SK-N-SH (cell line): ENCODE results near the gene SLC35G2. TPM values are rescaled to one million over a fixed set of nuclear protein-coding genes. Genes with fewer than 3 reads are reported as not detected.
A peak's percentile ranks its signal among the peaks of the same experiment; 100 is the strongest.

Source experiments
- EP300 ChIP-seq, 2 experiments: IDR thresholded peaks; 2 replicates each; pipeline versions ENCODE4 v1.4.0 to v1.6.1; 2012; ENCODE audit warnings: borderline replicate concordance in 1 of 2, low read depth in 1 of 2, low read length in 1 of 2
- FOXM1 ChIP-seq: IDR thresholded peaks from 2 replicates; pipeline ENCODE4 v1.4.0; 2012; ENCODE audit warnings: low read depth, mild to moderate bottlenecking
- GABPA ChIP-seq: IDR thresholded peaks from 2 replicates; pipeline ENCODE4 v1.4.0; 2012; ENCODE audit warnings: low read depth, mild to moderate bottlenecking
- GATA2 ChIP-seq: sonication (generic); formaldehyde crosslinking; IDR thresholded peaks from 2 replicates; pipeline ENCODE4 v1.5.0; 2020; ENCODE audit warnings: mild to moderate bottlenecking, missing genetic modification reagents
- JUND ChIP-seq: IDR thresholded peaks from 2 replicates; pipeline ENCODE4 v1.4.0; 2012
- MEF2A ChIP-seq: IDR thresholded peaks from 2 replicates; pipeline ENCODE4 v1.4.0; 2012; ENCODE audit warnings: low read depth, borderline replicate concordance
- NFIC ChIP-seq: IDR thresholded peaks from 2 replicates; pipeline ENCODE4 v1.4.0; 2012; ENCODE audit warnings: borderline replicate concordance
- NRF1 ChIP-seq: IDR thresholded peaks from 2 replicates; pipeline ENCODE4 v1.6.1; 2012; ENCODE audit warnings: low read depth, mild to moderate bottlenecking, low read length
- REST ChIP-seq: IDR thresholded peaks from 2 replicates; pipeline ENCODE4 v1.6.1; 2012; ENCODE audit warnings: mild to moderate bottlenecking, low read depth, low read length, moderate library complexity
- RFX5 ChIP-seq: IDR thresholded peaks from 2 replicates; pipeline ENCODE4 v1.6.1; 2012; ENCODE audit warnings: mild to moderate bottlenecking, improper control_type of control experiment, low read length
- RXRA ChIP-seq: IDR thresholded peaks from 2 replicates; pipeline ENCODE4 v1.4.0; 2012; ENCODE audit warnings: low read depth, mild to moderate bottlenecking, borderline replicate concordance
- SIN3A ChIP-seq: IDR thresholded peaks from 2 replicates; pipeline ENCODE4 v1.6.1; 2012; ENCODE audit warnings: low read depth, mild to moderate bottlenecking, low read length, moderate library complexity, borderline replicate concordance
- TAF1 ChIP-seq: IDR thresholded peaks from 2 replicates; pipeline ENCODE4 v1.6.1; 2012; ENCODE audit warnings: low read depth, mild to moderate bottlenecking, low read length, moderate library complexity, borderline replicate concordance
- TEAD4 ChIP-seq: IDR thresholded peaks from 2 replicates; pipeline ENCODE4 v1.4.0; 2012; ENCODE audit warnings: mild to moderate bottlenecking, borderline replicate concordance; ENCODE audit not compliant: insufficient read depth
- polyA plus RNA-seq, 3 experiments: library from polyadenylated mRNA; depleted of rRNA; stranded (reverse); fragments of >200 nt; gene quantifications; 2 replicates each; pipeline ENCODE4 v1.2.3, GENCODE V29; 2012
- TF ChIP-seq, protein P1 (sequence below): IDR thresholded peaks from 2 replicates; pipeline ENCODE4 v1.4.0; 2012; ENCODE audit warnings: low read depth
- TF ChIP-seq, protein P2 (sequence below): fragments of 150-350 bp; IDR thresholded peaks from 2 replicates; pipeline ENCODE4 v1.6.1; 2017; ENCODE audit warnings: antibody characterized with exemption, low read length, low read depth, borderline replicate concordance
- TF ChIP-seq, protein P3 (sequence below): fragments of 200-600 bp; sonication (generic); IDR thresholded peaks from 2 replicates; pipeline ENCODE4 v1.6.1; 2017; ENCODE audit warnings: antibody characterized with exemption, mild to moderate bottlenecking, moderate library complexity

Gene SLC35G2
- polyA plus RNA-seq, 1 of the 3 experiments (the other 2 are of a cell fraction) = 9.7 TPM

GRCh38 chr3:136861890-136862616 is 43.1 kb downstream of the SLC35G2 start, which contains the start of gene NCK1 (continued):
- TF ChIP-seq REST (no peak), NFIC (no peak), MEF2A (no peak), RFX5 (peak; percentile 73), FOXM1 (0 out of 2 replicates have a peak, but pooled peaks have one; percentile 25), RXRA (no peak), EP300 (IDR thresholded peaks at IDR 0.05; ENCODE audit: borderline replicate concordance in 1 of 2, low read depth in 1 of 2, low read length in 1 of 2) (no peak), GATA2 (CRISPR knock-in tag) (no peak), SIN3A (peak; percentile 78; the same call in 1 of the 2 replicates), JUND (no peak), GABPA (peak; percentile 68), NRF1 (peak; percentile 74), TEAD4 (no peak), TAF1 (peak; percentile 79; the same call in 1 of the 2 replicates)
- TF ChIP-seq, protein P1, sequence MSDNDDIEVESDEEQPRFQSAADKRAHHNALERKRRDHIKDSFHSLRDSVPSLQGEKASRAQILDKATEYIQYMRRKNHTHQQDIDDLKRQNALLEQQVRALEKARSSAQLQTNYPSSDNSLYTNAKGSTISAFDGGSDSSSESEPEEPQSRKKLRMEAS = peak; percentile 92
- TF ChIP-seq, protein P2, sequence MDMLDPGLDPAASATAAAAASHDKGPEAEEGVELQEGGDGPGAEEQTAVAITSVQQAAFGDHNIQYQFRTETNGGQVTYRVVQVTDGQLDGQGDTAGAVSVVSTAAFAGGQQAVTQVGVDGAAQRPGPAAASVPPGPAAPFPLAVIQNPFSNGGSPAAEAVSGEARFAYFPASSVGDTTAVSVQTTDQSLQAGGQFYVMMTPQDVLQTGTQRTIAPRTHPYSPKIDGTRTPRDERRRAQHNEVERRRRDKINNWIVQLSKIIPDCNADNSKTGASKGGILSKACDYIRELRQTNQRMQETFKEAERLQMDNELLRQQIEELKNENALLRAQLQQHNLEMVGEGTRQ = no peak
- TF ChIP-seq, protein P3, sequence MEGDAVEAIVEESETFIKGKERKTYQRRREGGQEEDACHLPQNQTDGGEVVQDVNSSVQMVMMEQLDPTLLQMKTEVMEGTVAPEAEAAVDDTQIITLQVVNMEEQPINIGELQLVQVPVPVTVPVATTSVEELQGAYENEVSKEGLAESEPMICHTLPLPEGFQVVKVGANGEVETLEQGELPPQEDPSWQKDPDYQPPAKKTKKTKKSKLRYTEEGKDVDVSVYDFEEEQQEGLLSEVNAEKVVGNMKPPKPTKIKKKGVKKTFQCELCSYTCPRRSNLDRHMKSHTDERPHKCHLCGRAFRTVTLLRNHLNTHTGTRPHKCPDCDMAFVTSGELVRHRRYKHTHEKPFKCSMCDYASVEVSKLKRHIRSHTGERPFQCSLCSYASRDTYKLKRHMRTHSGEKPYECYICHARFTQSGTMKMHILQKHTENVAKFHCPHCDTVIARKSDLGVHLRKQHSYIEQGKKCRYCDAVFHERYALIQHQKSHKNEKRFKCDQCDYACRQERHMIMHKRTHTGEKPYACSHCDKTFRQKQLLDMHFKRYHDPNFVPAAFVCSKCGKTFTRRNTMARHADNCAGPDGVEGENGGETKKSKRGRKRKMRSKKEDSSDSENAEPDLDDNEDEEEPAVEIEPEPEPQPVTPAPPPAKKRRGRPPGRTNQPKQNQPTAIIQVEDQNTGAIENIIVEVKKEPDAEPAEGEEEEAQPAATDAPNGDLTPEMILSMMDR = peak; percentile 28; the same call in 1 of the 2 replicates
